Heart left ventricle (tissue), 16 donors: ENCODE measurements around the gene TNFSF10. TPM values are rescaled to one million over a fixed set of nuclear protein-coding genes. Genes with fewer than 3 reads are reported as not detected.

ENCODE experiments used
- ATAC-seq, 4 donors: fragments of 200-7000 bp; cut with Tn5 transposase; one replicate each; pipeline ENCODE4 v1.9.1; 2020 to 2022; ENCODE audit warnings: moderate library complexity in 4 of 4, mild to moderate bottlenecking in 3 of 4, moderate number of reproducible peaks in 1 of 4
- DNase-seq, 5 donors: peaks; one replicate each; pipeline ENCODE4 v3.0.0-alpha.2; 2020
- H3K27ac ChIP-seq, 12 donors: fragments of 200-600 bp; sonication (generic) in 4 of 12; one replicate each; pipeline versions ENCODE4 v1.5.0 to v1.8.0; 2016 to 2022; ENCODE audit warnings: mild to moderate bottlenecking in 2 of 12
- H3K27me3 ChIP-seq, 9 donors: fragments of 200-600 bp; sonication (generic) in 2 of 9; one replicate each; pipeline versions ENCODE4 v1.5.1 to v1.8.0; 2016 to 2022; ENCODE audit warnings: mild to moderate bottlenecking in 3 of 9
- H3K36me3 ChIP-seq, 9 donors: fragments of 200-600 bp; sonication (generic) in 2 of 9; one replicate each; pipeline versions ENCODE4 v1.5.0 to v1.8.0; 2018 to 2022; ENCODE audit warnings: mild to moderate bottlenecking in 2 of 9
- H3K4me1 ChIP-seq, 12 donors: fragments of 200-600 bp; sonication (generic) in 4 of 12; one replicate each; pipeline versions ENCODE4 v1.5.0 to v1.8.0; 2016 to 2022; ENCODE audit warnings: mild to moderate bottlenecking in 3 of 12
- H3K4me3 ChIP-seq, 12 donors: fragments of 200-600 bp; sonication (generic) in 4 of 12; one replicate each; pipeline versions ENCODE4 v1.5.0 to v1.8.0; 2017 to 2022; ENCODE audit warnings: mild to moderate bottlenecking in 9 of 12, moderate library complexity in 4 of 12
- H3K9me3 ChIP-seq, 12 donors: fragments of 200-600 bp; sonication (generic) in 4 of 12; one replicate each; pipeline versions ENCODE4 v1.5.0 to v1.8.0; 2016 to 2022; ENCODE audit warnings: mild to moderate bottlenecking in 1 of 12
- CTCF ChIP-seq, 12 donors: fragments of 200-600 bp; sonication (generic) in 4 of 12; IDR thresholded peaks; one replicate each; pipeline versions ENCODE4 v1.5.0 to v1.8.0; 2018 to 2022; ENCODE audit warnings: antibody characterized with exemption in 12 of 12, mild to moderate bottlenecking in 5 of 12
- POLR2A ChIP-seq, 2 donors: fragments of 450-650 bp; IDR thresholded peaks; one replicate each; pipeline ENCODE4 v1.6.1; 2017; ENCODE audit warnings: antibody characterized with exemption in 2 of 2, mild to moderate bottlenecking in 2 of 2, moderate library complexity in 2 of 2
- WGBS, 4 donors: extraction: QIAGEN DNeasy Blood & Tissue Kit in 2 of 4; methylation state at CpG; one replicate each; pipeline versions ENCODE4 v1.1.5 to v1.1.7; 2013 to 2018; 5-methylcytosine and 5-hydroxymethylcytosine counted together
- intact Hi-C, 10 donors: fragments of 100-400 bp; cut with DNase I; formaldehyde crosslinking; loops; one replicate each; pipeline versions ENCODE4 v1.11.1 to v1.14.2; 2022
- polyA plus RNA-seq, 2 donors: library from polyadenylated mRNA; stranded (reverse); fragments of 200-250 nt; gene quantifications; one replicate each; pipeline ENCODE4 v1.2.3, GENCODE V29; 2013
- total RNA-seq, 9 donors: library from RNA; depleted of rRNA in 2 of 9; stranded (reverse); fragments of >200 nt in 2 of 9; fragmentation: NEBNext Ultra II Directional in 3 of 9; extraction: Animal tissue kit (Norgen Biotek cat#: 25700) in 3 of 9; gene quantifications; one replicate each; pipeline versions ENCODE4 v1.1.0 to v1.2.4, GENCODE V29; 2016 to 2023
- donor health status: ischemic (EF 13 %, LVEDD 7.1; RV severe dilation, severe dysfunction).
- donor health status: healthy with polysubstance abuse.
- donor health status: DM: no; HTN: yes; CAD: no.
- donor health status: DM: no; HTN: no; CAD: no.
- donor health status: ischemic (EF 25% LVEDD 6.9; RV normal size, moderate dysfunction).
- donor health status: ischemic (EF 25% LVEDD 5.7; RV mildly dilated, moderate dysfunction).
- donor health status: healthy.
- donor health status: DM: yes; HTN: yes; CAD: no.
- donor health status: ischemic (EF 35%, LVEDD 5.7; RV mildly dilated, moderate dysfunction).
- donor health status: nonischemic (EF 11% LVEDD 7.7; RV severe dilation, severe dysfunction).
- donor health status: DM: yes; HTN: yes; CAD: no.
- donor health status: PGD.
- donor health status: ischemic (EF 29% LVEDD 5.4; RV normal size, mild dysfunction).
- donor health status: nonischemic (EF 23%, LVEDD 6.1; RV moderate dilation, normal function).

The TNFSF10 gene
- total and polyA plus RNA-seq, 11 donors = 7.0 to 80.4 (median 20.1) TPM

GRCh38 chr3:172520301-172520831, 2.9 kb downstream of the TNFSF10 start:
- ATAC-seq = no peak
- peaks cover 0 to 22% (median 0%) of the 10 kb centered on the region in 9 donors for H3K36me3 ChIP-seq
- peak overlapping the region in 11 of 12 donors; percentile 4 to 96 (median 66) for H3K27ac ChIP-seq
- peak overlapping the region in 11 of 12 donors; percentile 9 to 91 (median 63) for H3K4me3 ChIP-seq
- H3K27me3 ChIP-seq = no peaks in the 10 kb centered on the region
- DNase-seq = no peak
- 55 to 63% (median 56%) methylated on average over 4 of the region's 4 CpGs for WGBS, 4 donors
- peaks cover 6 to 67% (median 29%) of the 10 kb centered on the region in 12 donors for H3K4me1 ChIP-seq
- TF ChIP-seq POLR2A (IDR thresholded peaks at IDR 0.05) = no peak
- intact Hi-C loops = no loop called here
- H3K9me3 ChIP-seq = no peaks in the 10 kb centered on the region

- TF ChIP-seq CTCF (IDR thresholded peaks at IDR 0.05) (no peak), POLR2A (IDR thresholded peaks at IDR 0.05) (no peak)
- ATAC-seq (no peak), DNase-seq (no peak)
- Histone ChIP-seq H3K4me3 (peak overlapping the region in 9 of 12 donors; percentile 18 to 91 (median 64)), H3K27me3 (no peaks in the 10 kb centered on the region), H3K9me3 (no peaks in the 10 kb centered on the region), H3K36me3 (peaks cover 0 to 25% (median 0%) of the 10 kb centered on the region in 9 donors), H3K4me1 (peaks cover 6 to 73% (median 31%) of the 10 kb centered on the region in 12 donors), H3K27ac (peak overlapping the region in 9 of 12 donors; percentile 52 to 96 (median 77))
- intact Hi-C loops = loop anchor here in 5 of 10 donors (10.0 kb wide), 1 partner anchor 75 kb away; no protein-coding TSS in a partner anchor
- WGBS, 4 donors = 55 to 68% (median 62%) methylated on average over 5 of the region's 5 CpGs
Observed at GRCh38 chr3:172519740-172520139, 3.5 kb downstream of the TNFSF10 start.

GRCh38 chr3:172518929-172519640, 4.1 kb downstream of the TNFSF10 start:
- ATAC-seq (no peak), DNase-seq (no peak)
- intact Hi-C loops = loop anchor here in 5 of 10 donors (10.0 kb wide), 1 partner anchor 76 kb away; no protein-coding TSS in a partner anchor
- Histone ChIP-seq H3K9me3 (no peaks in the 10 kb centered on the region), H3K4me3 (peak overlapping the region in 7 of 12 donors; percentile 56 to 91 (median 65)), H3K27ac (peak overlapping the region in 6 of 12 donors; percentile 21 to 96 (median 72)), H3K4me1 (peaks cover 6 to 78% (median 34%) of the 10 kb centered on the region in 12 donors), H3K27me3 (no peaks in the 10 kb centered on the region), H3K36me3 (peaks cover 0 to 32% (median 6%) of the 10 kb centered on the region in 9 donors)
- 65 to 76% (median 73%) methylated on average over 2 of the region's 2 CpGs for WGBS, 4 donors
- TF ChIP-seq POLR2A (IDR thresholded peaks at IDR 0.05) = no peak

GRCh38 chr3:172517859-172518466, 5.3 kb downstream of the TNFSF10 start:
- H3K4me1 ChIP-seq = peaks cover 6 to 78% (median 36%) of the 10 kb centered on the region in 12 donors
- peak overlapping the region in 9 of 12 donors; percentile 12 to 96 (median 59) for H3K27ac ChIP-seq
- TF ChIP-seq CTCF (IDR thresholded peaks at IDR 0.05) = no peak
- no peak for TF ChIP-seq POLR2A (IDR thresholded peaks at IDR 0.05)
- no peaks in the 10 kb centered on the region for H3K9me3 ChIP-seq
- intact Hi-C loops = loop anchor here in 5 of 10 donors (10.0 kb wide), 1 partner anchor 77 kb away; no protein-coding TSS in a partner anchor
- ATAC-seq (no peak), DNase-seq (no peak)
- H3K36me3 ChIP-seq = peaks cover 0 to 43% (median 12%) of the 10 kb centered on the region in 9 donors
- WGBS, 4 donors = 62 to 83% (median 71%) methylated on average over 8 of the region's 8 CpGs
- peak overlapping the region in 3 of 12 donors; percentile 1 to 79 (median 10) for H3K4me3 ChIP-seq
- no peaks in the 10 kb centered on the region for H3K27me3 ChIP-seq
